Tibial nerve (tissue), 3 donors: ENCODE measurements around the gene DNAJC11.

Source experiments
- POLR2A ChIP-seq, 2 donors: fragments of 450-650 bp; IDR thresholded peaks; one replicate each; pipeline ENCODE4 v1.6.1; 2017; ENCODE audit warnings: antibody characterized with exemption in 2 of 2, mild to moderate bottlenecking in 2 of 2, moderate library complexity in 2 of 2
- TF ChIP-seq, protein P1 (sequence below), 5 experiments: fragments of 200-600 bp in 3 of 5; fragments of 450-650 bp in 2 of 5; sonication (generic) in 3 of 5; IDR thresholded peaks; one replicate each; pipeline ENCODE4 v1.5.1; 2016 to 2019; ENCODE audit warnings: antibody characterized with exemption in 5 of 5, mild to moderate bottlenecking in 3 of 5, moderate library complexity in 2 of 5

DNA sequence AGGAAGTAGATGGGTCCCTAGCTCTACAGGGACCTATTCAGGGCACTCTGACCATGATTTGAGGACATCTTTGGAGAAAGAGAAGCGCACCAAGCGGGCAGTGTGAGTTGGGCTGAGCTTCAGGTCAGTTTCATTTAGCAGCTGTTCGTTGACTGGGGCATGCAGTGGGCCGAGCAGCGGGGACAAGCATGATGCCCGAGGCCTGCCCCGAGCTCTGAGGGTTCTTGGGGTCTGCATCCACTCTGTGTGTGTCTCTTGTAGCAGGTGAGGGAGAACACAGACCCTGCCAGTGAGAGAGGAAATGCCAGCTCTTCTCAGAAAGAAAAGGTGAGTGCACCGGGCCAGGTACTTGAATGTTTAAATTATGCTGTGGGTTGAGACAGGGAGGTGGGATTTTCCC, 71.6 kb downstream of the DNAJC11 start:
- TF ChIP-seq, protein P1, sequence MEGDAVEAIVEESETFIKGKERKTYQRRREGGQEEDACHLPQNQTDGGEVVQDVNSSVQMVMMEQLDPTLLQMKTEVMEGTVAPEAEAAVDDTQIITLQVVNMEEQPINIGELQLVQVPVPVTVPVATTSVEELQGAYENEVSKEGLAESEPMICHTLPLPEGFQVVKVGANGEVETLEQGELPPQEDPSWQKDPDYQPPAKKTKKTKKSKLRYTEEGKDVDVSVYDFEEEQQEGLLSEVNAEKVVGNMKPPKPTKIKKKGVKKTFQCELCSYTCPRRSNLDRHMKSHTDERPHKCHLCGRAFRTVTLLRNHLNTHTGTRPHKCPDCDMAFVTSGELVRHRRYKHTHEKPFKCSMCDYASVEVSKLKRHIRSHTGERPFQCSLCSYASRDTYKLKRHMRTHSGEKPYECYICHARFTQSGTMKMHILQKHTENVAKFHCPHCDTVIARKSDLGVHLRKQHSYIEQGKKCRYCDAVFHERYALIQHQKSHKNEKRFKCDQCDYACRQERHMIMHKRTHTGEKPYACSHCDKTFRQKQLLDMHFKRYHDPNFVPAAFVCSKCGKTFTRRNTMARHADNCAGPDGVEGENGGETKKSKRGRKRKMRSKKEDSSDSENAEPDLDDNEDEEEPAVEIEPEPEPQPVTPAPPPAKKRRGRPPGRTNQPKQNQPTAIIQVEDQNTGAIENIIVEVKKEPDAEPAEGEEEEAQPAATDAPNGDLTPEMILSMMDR (IDR thresholded peaks at IDR 0.05), result no peak
- no peak for TF ChIP-seq POLR2A (IDR thresholded peaks at IDR 0.05)
